HEK293 (cell line): Measurements from ENCODE around the gene NSD1.

Experiments used
- CTCF ChIA-PET: fragments of 350-600 bp; formaldehyde crosslinking; extraction: SDS; loops from one replicate; lab custom pipeline; 2021; ENCODE audit warnings: antibody characterized with exemption; lab: Yijun Ruan, JAX
- POLR2A ChIA-PET: fragments of 300-600 bp; formaldehyde crosslinking; extraction: SDS; loops from one replicate; lab custom pipeline; 2020; ENCODE audit warnings: antibody characterized with exemption, inconsistent platforms; lab: Yijun Ruan, JAX
- H3K27ac ChIP-seq: fragments of 200-500 bp; sonication (Bioruptor generic); 2 replicates; pipeline ENCODE4 v1.5.1; 2014; ENCODE audit warnings: low read depth, low read length, control low read depth, inconsistent platforms; ENCODE audit errors: extremely low read depth
- H3K36me3 ChIP-seq, 2 experiments: fragments of 200-500 bp in 1 of 2; sonication (Bioruptor generic) in 1 of 2; 1 replicate in 1 of 2; 2 replicates in 1 of 2; pipeline ENCODE4 v1.5.1; 2014 to 2017; ENCODE audit warnings: inconsistent platforms in 2 of 2, low read length in 2 of 2; ENCODE audit not compliant: control insufficient read depth in 2 of 2, insufficient read depth in 1 of 2
- H3K4me1 ChIP-seq: fragments of 200-500 bp; sonication (Bioruptor generic); 2 replicates; pipeline ENCODE4 v1.5.1; 2014; ENCODE audit warnings: mild to moderate bottlenecking, low read length, inconsistent platforms; ENCODE audit not compliant: control insufficient read depth, insufficient read depth
- H3K4me3 ChIP-seq: 2 replicates; pipeline ENCODE4 v1.5.1; 2011; ENCODE audit warnings: low read depth, mild to moderate bottlenecking, control low read depth, low read length, moderate library complexity
- H3K9me3 ChIP-seq: fragments of 200-500 bp; sonication (Bioruptor generic); 2 replicates; pipeline ENCODE4 v1.5.1; 2014; ENCODE audit warnings: low read depth, low read length, inconsistent platforms; ENCODE audit not compliant: control insufficient read depth, insufficient read depth
- CTCF ChIP-seq: fragments of 450-650 bp; formaldehyde crosslinking; IDR thresholded peaks from 2 replicates; pipeline ENCODE4 v1.5.1; 2016; ENCODE audit warnings: missing biosample characterization, missing genetic modification characterization
- FEZF1 ChIP-seq: fragments of 450-650 bp; formaldehyde crosslinking; IDR thresholded peaks from 2 replicates; pipeline ENCODE4 v1.5.1; 2016; ENCODE audit warnings: missing biosample characterization, missing genetic modification characterization
- MEIS1 ChIP-seq: sonication (generic); formaldehyde crosslinking; IDR thresholded peaks from 2 replicates; pipeline ENCODE4 v1.8.1; 2022; ENCODE audit warnings: missing genetic modification reagents, mild to moderate bottlenecking, borderline replicate concordance
- SCRT2 ChIP-seq: fragments of 450-650 bp; formaldehyde crosslinking; IDR thresholded peaks from 2 replicates; pipeline ENCODE4 v1.5.1; 2016; ENCODE audit warnings: missing biosample characterization, missing genetic modification characterization
- SP2 ChIP-seq: fragments of 450-650 bp; formaldehyde crosslinking; IDR thresholded peaks from 2 replicates; pipeline ENCODE4 v1.5.1; 2016; ENCODE audit warnings: missing biosample characterization, missing genetic modification characterization
- SP3 ChIP-seq: fragments of 450-650 bp; formaldehyde crosslinking; IDR thresholded peaks from 2 replicates; pipeline ENCODE4 v1.5.1; 2016; ENCODE audit warnings: missing biosample characterization, missing genetic modification characterization
- SP7 ChIP-seq: fragments of 450-650 bp; formaldehyde crosslinking; IDR thresholded peaks from 2 replicates; pipeline ENCODE4 v1.5.1; 2016; ENCODE audit warnings: missing biosample characterization, missing genetic modification characterization
- TSHZ1 ChIP-seq: fragments of 450-650 bp; formaldehyde crosslinking; IDR thresholded peaks from 2 replicates; pipeline ENCODE4 v1.5.1; 2016; ENCODE audit warnings: missing biosample characterization, missing genetic modification characterization, borderline replicate concordance
- ZBTB17 ChIP-seq: fragments of 450-650 bp; formaldehyde crosslinking; IDR thresholded peaks from 2 replicates; pipeline ENCODE4 v1.5.1; 2016; ENCODE audit warnings: missing biosample characterization, missing genetic modification characterization
- ZNF133 ChIP-seq: fragments of 450-650 bp; formaldehyde crosslinking; IDR thresholded peaks from 2 replicates; pipeline ENCODE4 v1.5.1; 2016; ENCODE audit warnings: missing biosample characterization, missing genetic modification characterization
- ZNF138 ChIP-seq: fragments of 450-650 bp; formaldehyde crosslinking; IDR thresholded peaks from 2 replicates; pipeline ENCODE4 v1.5.1; 2016; ENCODE audit warnings: missing biosample characterization, missing genetic modification characterization, borderline replicate concordance
- ZNF148 ChIP-seq: fragments of 450-650 bp; formaldehyde crosslinking; IDR thresholded peaks from 2 replicates; pipeline ENCODE4 v1.5.0; 2017; ENCODE audit warnings: missing biosample characterization, missing genetic modification characterization, borderline replicate concordance
- ZNF23 ChIP-seq: fragments of 450-650 bp; formaldehyde crosslinking; IDR thresholded peaks from 2 replicates; pipeline ENCODE4 v1.5.1; 2016; ENCODE audit warnings: missing biosample characterization, missing genetic modification characterization, borderline replicate concordance
- ZNF248 ChIP-seq: fragments of 450-650 bp; formaldehyde crosslinking; IDR thresholded peaks from 2 replicates; pipeline ENCODE4 v1.5.1; 2017; ENCODE audit warnings: missing biosample characterization, missing genetic modification characterization
- ZNF266 ChIP-seq: fragments of 450-650 bp; formaldehyde crosslinking; IDR thresholded peaks from 2 replicates; pipeline ENCODE4 v1.5.1; 2016; ENCODE audit warnings: missing biosample characterization, missing genetic modification characterization, low read depth
- ZNF324 ChIP-seq: fragments of 450-650 bp; formaldehyde crosslinking; IDR thresholded peaks from 2 replicates; pipeline ENCODE4 v1.5.1; 2016; ENCODE audit warnings: missing biosample characterization, missing genetic modification characterization
- ZNF335 ChIP-seq: fragments of 450-650 bp; formaldehyde crosslinking; conservative IDR thresholded peaks from 2 replicates; pipeline ENCODE4 v1.5.1; 2016; ENCODE audit warnings: missing biosample characterization, missing genetic modification characterization
- ZNF341 ChIP-seq: fragments of 450-650 bp; formaldehyde crosslinking; IDR thresholded peaks from 2 replicates; pipeline ENCODE4; 2016; ENCODE audit warnings: low read depth, missing biosample characterization, missing genetic modification characterization
- ZNF350 ChIP-seq: fragments of 450-650 bp; formaldehyde crosslinking; IDR thresholded peaks from 2 replicates; pipeline ENCODE4 v1.5.0; 2017; ENCODE audit warnings: missing biosample characterization, mild to moderate bottlenecking, missing genetic modification characterization
- ZNF449 ChIP-seq: fragments of 450-650 bp; formaldehyde crosslinking; IDR thresholded peaks from 2 replicates; pipeline ENCODE4 v1.5.1; 2017; ENCODE audit warnings: missing biosample characterization, mild to moderate bottlenecking, missing genetic modification characterization, moderate library complexity
- ZNF549 ChIP-seq: fragments of 450-650 bp; IDR thresholded peaks from 2 replicates; pipeline ENCODE4 v1.5.1; 2018; ENCODE audit warnings: missing biosample characterization, missing genetic modification characterization, mild to moderate bottlenecking, inconsistent platforms, moderate library complexity
- ZNF560 ChIP-seq: fragments of 450-650 bp; formaldehyde crosslinking; IDR thresholded peaks from 2 replicates; pipeline ENCODE4 v1.5.1; 2017; ENCODE audit warnings: missing biosample characterization, missing genetic modification characterization, borderline replicate concordance
- ZNF585B ChIP-seq: fragments of 450-650 bp; formaldehyde crosslinking; IDR thresholded peaks from 2 replicates; pipeline ENCODE4 v1.5.1; 2016; ENCODE audit warnings: missing biosample characterization, missing genetic modification characterization
- ZNF654 ChIP-seq: fragments of 450-650 bp; formaldehyde crosslinking; IDR thresholded peaks from 2 replicates; pipeline ENCODE4 v1.5.1; 2016; ENCODE audit warnings: low read depth, missing biosample characterization, missing genetic modification characterization
- ZNF660 ChIP-seq: fragments of 450-650 bp; IDR thresholded peaks from 2 replicates; pipeline ENCODE4 v1.5.1; 2018; ENCODE audit warnings: missing biosample characterization, mild to moderate bottlenecking, missing genetic modification characterization
- ZNF677 ChIP-seq: fragments of 450-650 bp; IDR thresholded peaks from 2 replicates; pipeline ENCODE4 v1.5.0; 2018; ENCODE audit warnings: missing biosample characterization, mild to moderate bottlenecking, missing genetic modification characterization, moderate library complexity

Gene NSD1

GRCh38 chr5:177317959-177318377 is 184.4 kb downstream of the NSD1 start:
- H3K4me3 ChIP-seq = no peak overlapping the region
- H3K4me1 ChIP-seq = no peaks in the 10 kb centered on the region; the same call in 1 of the 2 replicates
- ChIA-PET CTCF (interaction anchor here (0.6 to 2.7 kb wide), 27 partner anchors 8 to 382 kb away, joined by 3 to 23 read pairs (median 5); partner anchors contain the start of genes LMAN2 and SLC34A1), POLR2A (no interaction called here)
- H3K9me3 ChIP-seq = no peaks in the 10 kb centered on the region
- H3K27ac ChIP-seq = no peak overlapping the region
- TF ChIP-seq CTCF (tag by site-specific recombination) (peak; percentile 58), ZNF654 (peak; percentile 85), TSHZ1 (tag by site-specific recombination) (no peak), ZNF148 (tag by site-specific recombination) (no peak), ZNF138 (tag by site-specific recombination) (no peak), ZNF133 (tag by site-specific recombination) (peak; percentile 100), ZBTB17 (tag by site-specific recombination) (peak; percentile 50), SP7 (tag by site-specific recombination) (0 out of 2 replicates have a peak, but pooled peaks have one; percentile 15), ZNF341 (no peak), ZNF660 (tag by site-specific recombination) (peak; percentile 53; the same call in 1 of the 2 replicates), FEZF1 (tag by site-specific recombination) (peak; percentile 57), ZNF677 (peak; percentile 86)
- H3K36me3 ChIP-seq = peaks cover 0 to 12% of the 10 kb centered on the region in 2 experiments; a peak in 1 of 3 replicates

GRCh38 chr5:177319913-177320588 is 186.5 kb downstream of the NSD1 start:
- H3K27ac ChIP-seq = no peak overlapping the region
- H3K4me3 ChIP-seq = no peak overlapping the region
- peaks cover 0 to 12% of the 10 kb centered on the region in 2 experiments; a peak in 1 of 3 replicates for H3K36me3 ChIP-seq
- POLR2A ChIA-PET = interaction anchor here (0.5 to 1.2 kb wide), 2 partner anchors 17 to 177 kb away, joined by 3 to 4 read pairs; partner anchors contain the start of genes PDLIM7, PRELID1 and RAB24
- CTCF ChIA-PET = interaction anchor here (0.6 to 2.7 kb wide), 8 partner anchors 8 to 155 kb away, joined by 3 to 23 read pairs (median 4); no protein-coding TSS in a partner anchor
- no peaks in the 10 kb centered on the region for H3K4me1 ChIP-seq
- no peaks in the 10 kb centered on the region for H3K9me3 ChIP-seq
- TF ChIP-seq ZNF335 (tag by site-specific recombination) (no peak), SP2 (tag by site-specific recombination) (no peak), ZNF549 (tag by site-specific recombination) (no peak), ZNF585B (tag by site-specific recombination) (no peak), MEIS1 (no peak), ZNF449 (no peak), ZNF560 (no peak), FEZF1 (tag by site-specific recombination) (no peak), ZNF266 (tag by site-specific recombination) (no peak), SP3 (tag by site-specific recombination) (no peak), ZNF23 (tag by site-specific recombination) (no peak), ZNF324 (no peak), ZNF248 (tag by site-specific recombination) (no peak), SCRT2 (no peak), ZNF350 (tag by site-specific recombination) (no peak)
